Caco-2 (cell line): ENCODE results near the gene OXGR1. TPM values are rescaled to one million over a fixed set of nuclear protein-coding genes. Genes with fewer than 3 reads are reported as not detected.

ENCODE experiments used
- BruUV-seq: library from RNA; stranded (reverse); fragments of 400-500 nt; replicated peaks from 2 replicates; lab custom pipeline; 2021; lab: Mats Ljungman, UMichigan
- CTCF ChIA-PET: fragments of 300-600 bp; sonication (Branson Sonifier 250); formaldehyde crosslinking; loops from one replicate; lab custom pipeline; 2022; ENCODE audit warnings: antibody characterized with exemption; lab: Charles Lee
- POLR2A ChIA-PET: fragments of 300-600 bp; sonication (Branson Sonifier 250); formaldehyde crosslinking; loops from one replicate; lab custom pipeline; 2022; ENCODE audit warnings: antibody characterized with exemption; lab: Charles Lee
- DNase-seq, 2 experiments: peaks; one replicate each; pipeline versions ENCODE4 v3.0.0 to v3.0.0-alpha.2; 2020 to 2022
- H3K27me3 ChIP-seq: replicated peaks from 2 replicates; pipeline ENCODE4 v1.6.0; 2011; ENCODE audit warnings: low read length; ENCODE audit not compliant: control insufficient read depth, insufficient read depth
- H3K36me3 ChIP-seq: 2 replicates; pipeline ENCODE4 v1.5.1; 2011; ENCODE audit warnings: low read length; ENCODE audit not compliant: control insufficient read depth, insufficient read depth
- H3K4me1 ChIP-seq: fragments of 250-450 bp; sonication (Bioruptor Pico); 2 replicates; pipeline ENCODE4 v1.5.1; 2020; ENCODE audit warnings: mild to moderate bottlenecking
- H3K4me3 ChIP-seq: 2 replicates; pipeline ENCODE4 v1.5.1; 2011; ENCODE audit warnings: low read depth, mild to moderate bottlenecking, control low read depth, low read length
- H3K9me3 ChIP-seq: fragments of 250-450 bp; sonication (Bioruptor Pico); 2 replicates; pipeline ENCODE4 v1.5.1; 2020; ENCODE audit warnings: mild to moderate bottlenecking, moderate library complexity
- H3K27ac Mint-ChIP-seq: one replicate; pipeline ENCODE4 v1.8.0; 2022; ENCODE audit warnings: mixed read lengths; ENCODE audit not compliant: unreplicated experiment
- H3K27me3 Mint-ChIP-seq: one replicate; pipeline ENCODE4 v1.8.0; 2022; ENCODE audit warnings: mixed read lengths; ENCODE audit not compliant: insufficient read depth, unreplicated experiment
- H3K36me3 Mint-ChIP-seq: one replicate; pipeline ENCODE4 v1.8.0; 2022; ENCODE audit warnings: mild to moderate bottlenecking, mixed read lengths; ENCODE audit not compliant: insufficient read depth, unreplicated experiment
- H3K4me1 Mint-ChIP-seq: one replicate; pipeline ENCODE4 v1.8.0; 2022; ENCODE audit warnings: low read depth, mixed read lengths; ENCODE audit not compliant: unreplicated experiment
- H3K4me3 Mint-ChIP-seq: one replicate; pipeline ENCODE4 v1.8.0; 2022; ENCODE audit warnings: mild to moderate bottlenecking, moderate library complexity, mixed read lengths; ENCODE audit not compliant: unreplicated experiment
- H3K9me3 Mint-ChIP-seq: one replicate; pipeline ENCODE4 v1.8.0; 2022; ENCODE audit warnings: mixed read lengths; ENCODE audit not compliant: unreplicated experiment
- CTCF ChIP-seq, 2 experiments: fragments of 200-600 bp in 1 of 2; IDR thresholded peaks; 1 replicate in 1 of 2; 2 replicates in 1 of 2; pipeline versions ENCODE4 v1.5.1 to v1.8.0; 2011 to 2022; ENCODE audit warnings: antibody characterized with exemption in 1 of 2, control low read depth in 1 of 2, inconsistent platforms in 1 of 2, low read depth in 1 of 2, low read length in 1 of 2, mild to moderate bottlenecking in 1 of 2, moderate library complexity in 1 of 2; ENCODE audit not compliant: insufficient read depth in 1 of 2, severe bottlenecking in 1 of 2, unreplicated experiment in 1 of 2
- intact Hi-C: fragments of 100-400 bp; cut with micrococcal nuclease; formaldehyde crosslinking; loops from one replicate; pipeline ENCODE4 v1.10.0; 2022; ENCODE audit not compliant: unreplicated experiment
- total RNA-seq: library from RNA; stranded (reverse); gene quantifications from 2 replicates; pipeline ENCODE4 v1.2.3, GENCODE V29; 2022

OXGR1 gene
- total RNA-seq, 1 experiment from 2014 or later, result not detected

- no peak overlapping the region for H3K27ac Mint-ChIP-seq
- H3K27me3 ChIP-seq, result no peaks in the 10 kb centered on the region
- H3K36me3 Mint-ChIP-seq, result no peaks in the 10 kb centered on the region
- ChIA-PET POLR2A (no interaction called here), CTCF (no interaction called here)
- H3K4me1 Mint-ChIP-seq, result no peaks in the 10 kb centered on the region
- TF ChIP-seq CTCF (IDR thresholded peaks at IDR 0.05; ENCODE audit: insufficient read depth in 1 of 2, low read depth in 1 of 2, low read length in 1 of 2, severe bottlenecking in 1 of 2, unreplicated experiment in 1 of 2), result no peak
- H3K9me3 ChIP-seq, result no peaks in the 10 kb centered on the region
- no peak for DNase-seq
- intact Hi-C loops, result loop anchor here (2.0 kb wide), 1 partner anchor 17 kb away; no protein-coding TSS in a partner anchor
- H3K36me3 ChIP-seq, result no peaks in the 10 kb centered on the region
- H3K9me3 Mint-ChIP-seq, result peaks cover 11% of the 10 kb centered on the region
- H3K4me3 Mint-ChIP-seq, result no peak overlapping the region
- peaks cover 12% of the 10 kb centered on the region for H3K27me3 Mint-ChIP-seq
- H3K4me3 ChIP-seq, result no peak overlapping the region
- H3K4me1 ChIP-seq, result no peaks in the 10 kb centered on the region
- BruUV-seq, result no TSS peak
Measured at GRCh38 chr13:97011446-97012131, 17.3 kb upstream of the OXGR1 start.

GRCh38 chr13:97008643-97009042, 14.4 kb upstream of the OXGR1 start:
- no peak for DNase-seq
- Mint-ChIP-seq H3K4me3 (no peak overlapping the region), H3K4me1 (peaks cover 7% of the 10 kb centered on the region), H3K27me3 (peaks cover 5% of the 10 kb centered on the region), H3K9me3 (no peaks in the 10 kb centered on the region), H3K27ac (no peak overlapping the region), H3K36me3 (no peaks in the 10 kb centered on the region)
- Histone ChIP-seq H3K4me3 (no peak overlapping the region), H3K27me3 (no peaks in the 10 kb centered on the region), H3K4me1 (peaks cover 9% of the 10 kb centered on the region), H3K9me3 (no peaks in the 10 kb centered on the region), H3K36me3 (no peaks in the 10 kb centered on the region)
- no TSS peak for BruUV-seq
- CTCF ChIA-PET, result no interaction called here
- POLR2A ChIA-PET, result no interaction called here
- intact Hi-C loops, result no loop called here
- TF ChIP-seq CTCF (IDR thresholded peaks at IDR 0.05; ENCODE audit: insufficient read depth in 1 of 2, low read depth in 1 of 2, low read length in 1 of 2, severe bottlenecking in 1 of 2, unreplicated experiment in 1 of 2), result no peak

- no TSS peak for BruUV-seq
- Histone ChIP-seq H3K4me3 (no peak overlapping the region), H3K27me3 (no peaks in the 10 kb centered on the region), H3K36me3 (no peaks in the 10 kb centered on the region), H3K9me3 (no peaks in the 10 kb centered on the region), H3K4me1 (peaks cover 9% of the 10 kb centered on the region)
- intact Hi-C loops, result no loop called here
- ChIA-PET POLR2A (no interaction called here), CTCF (interaction anchor here (1.1 kb wide), 1 partner anchor 13 kb away, joined by 5 read pairs; no protein-coding TSS in a partner anchor)
- H3K27me3 Mint-ChIP-seq, result peaks cover 4% of the 10 kb centered on the region
- no peaks in the 10 kb centered on the region for H3K36me3 Mint-ChIP-seq
- H3K27ac Mint-ChIP-seq, result no peak overlapping the region
- no peak for TF ChIP-seq CTCF (IDR thresholded peaks at IDR 0.05; ENCODE audit: insufficient read depth in 1 of 2, low read depth in 1 of 2, low read length in 1 of 2, severe bottlenecking in 1 of 2, unreplicated experiment in 1 of 2)
- no peak for DNase-seq
- peaks cover 7% of the 10 kb centered on the region for H3K4me1 Mint-ChIP-seq
- no peak overlapping the region for H3K4me3 Mint-ChIP-seq
- no peaks in the 10 kb centered on the region for H3K9me3 Mint-ChIP-seq
Measured at GRCh38 chr13:97005625-97006262, 11.5 kb upstream of the OXGR1 start.
